ENCODE results near the gene ERF.

The ERF gene

DNA sequence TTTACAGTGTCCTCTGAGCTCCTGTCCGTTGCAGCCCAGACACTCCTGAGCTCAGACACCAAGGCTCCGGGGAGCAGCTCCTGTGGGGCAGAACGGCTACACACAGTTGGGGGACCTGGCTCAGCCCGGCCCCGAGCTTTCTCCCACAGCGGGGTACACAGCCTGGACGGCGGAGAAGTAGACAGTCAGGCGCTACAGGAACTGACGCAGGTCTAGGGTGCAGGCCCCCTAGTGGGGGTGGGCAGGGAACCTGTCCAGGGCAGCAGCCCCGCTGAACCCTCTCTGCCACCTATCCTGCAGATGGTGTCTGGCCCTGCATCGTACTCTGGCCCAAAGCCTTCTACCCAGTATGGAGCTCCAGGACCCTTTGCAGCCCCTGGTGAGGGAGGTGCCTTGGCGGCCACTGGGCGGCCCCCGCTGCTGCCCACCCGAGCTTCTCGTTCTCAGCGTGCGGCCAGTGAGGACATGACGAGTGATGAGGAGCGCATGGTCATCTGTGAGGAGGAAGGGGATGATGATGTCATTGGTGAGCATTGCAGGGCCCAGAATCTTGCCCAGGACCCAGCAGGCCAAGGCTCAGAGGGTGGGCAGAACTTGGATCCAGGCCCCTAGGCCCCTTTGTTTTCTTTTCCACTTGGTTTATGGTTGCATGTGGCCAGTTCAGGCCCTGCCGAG lies 34.1 kb upstream of the ERF start:
- H3K4me3 ChIP-seq (ENCODE audit: low read depth, low read length): no peak overlapping the region
- no peak for DNase-seq (ENCODE audit: low read depth)
- TF ChIP-seq CTCF (IDR thresholded peaks at IDR 0.05; ENCODE audit: low read depth, low read length): no peak
- TF ChIP-seq POLR2A (IDR thresholded peaks at IDR 0.05; ENCODE audit: extremely low read depth, insufficient read length): no peak
- TF ChIP-seq MYC (IDR thresholded peaks at IDR 0.05; ENCODE audit: low read depth, low read length): no peak
- TF ChIP-seq MAX (IDR thresholded peaks at IDR 0.05; ENCODE audit: low read depth, low read length): no peak

- no peak overlapping the region for H3K4me3 ChIP-seq (ENCODE audit: low read depth, low read length)
- no peak for DNase-seq (ENCODE audit: low read depth)
- no peak for TF ChIP-seq MYC (IDR thresholded peaks at IDR 0.05; ENCODE audit: low read depth, low read length)
- TF ChIP-seq MAX (IDR thresholded peaks at IDR 0.05; ENCODE audit: low read depth, low read length): no peak
Observed at GRCh38 chr19:42288387-42288786, 33.5 kb upstream of the ERF start.

DNA sequence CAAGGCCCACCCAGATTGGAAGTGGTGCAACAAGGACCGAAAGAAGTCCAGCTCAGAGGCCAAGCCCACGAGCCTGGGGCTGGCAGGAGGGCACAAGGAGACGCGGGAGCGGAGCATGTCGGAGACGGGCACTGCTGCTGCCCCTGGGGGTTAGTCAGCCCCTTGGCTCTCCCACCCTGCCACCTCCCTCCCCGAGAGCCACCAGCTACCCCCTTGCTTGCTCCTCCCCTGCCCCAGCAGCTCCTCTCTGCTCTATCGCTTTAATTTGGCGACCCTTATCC lies 32.8 kb upstream of the ERF start:
- no peak for DNase-seq (ENCODE audit: low read depth)
- no peak overlapping the region for H3K4me3 ChIP-seq (ENCODE audit: low read depth, low read length)
- TF ChIP-seq CTCF (IDR thresholded peaks at IDR 0.05; ENCODE audit: low read depth, low read length): no peak
- TF ChIP-seq MYC (IDR thresholded peaks at IDR 0.05; ENCODE audit: low read depth, low read length): no peak
- TF ChIP-seq POLR2A (IDR thresholded peaks at IDR 0.05; ENCODE audit: extremely low read depth, insufficient read length): no peak
- no peak for TF ChIP-seq MAX (IDR thresholded peaks at IDR 0.05; ENCODE audit: low read depth, low read length)

DNA sequence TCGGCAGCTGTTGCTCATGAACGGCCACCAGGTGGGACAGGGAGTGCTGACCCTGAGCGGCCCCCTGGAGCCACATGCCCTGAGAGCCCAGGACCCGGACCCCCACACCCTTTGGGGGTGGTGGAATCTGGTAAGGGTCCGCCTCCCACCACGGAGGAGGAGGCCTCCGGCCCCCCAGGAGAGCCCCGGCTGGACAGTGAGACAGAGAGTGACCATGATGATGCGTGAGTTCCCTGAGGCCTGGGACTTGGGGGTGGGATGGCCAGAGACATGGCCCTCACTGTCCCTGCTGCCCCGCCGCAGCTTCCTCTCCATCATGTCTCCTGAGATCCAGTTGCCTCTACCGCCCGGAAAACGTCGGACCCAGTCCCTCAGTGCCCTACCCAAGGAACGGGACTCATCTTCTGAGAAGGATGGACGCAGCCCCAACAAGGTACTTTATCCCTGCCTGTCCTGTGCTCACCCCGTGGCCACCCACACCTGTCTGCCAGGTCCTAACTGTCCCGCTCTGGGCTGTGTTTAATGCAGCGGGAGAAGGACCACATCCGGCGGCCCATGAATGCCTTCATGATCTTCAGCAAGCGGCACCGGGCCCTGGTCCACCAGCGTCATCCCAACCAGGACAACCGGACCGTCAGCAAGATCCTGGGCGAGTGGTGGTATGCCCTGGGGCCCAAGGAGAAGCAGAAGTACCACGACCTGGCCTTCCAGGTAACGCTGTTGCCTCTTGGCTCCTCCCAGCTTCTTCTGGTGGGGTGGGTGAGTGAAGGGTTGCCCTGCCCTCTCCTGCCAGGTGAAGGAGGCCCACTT lies 32.3 kb upstream of the ERF start:
- no peak for DNase-seq (ENCODE audit: low read depth)
- no peak overlapping the region for H3K4me3 ChIP-seq (ENCODE audit: low read depth, low read length)
- no peak for TF ChIP-seq MAX (IDR thresholded peaks at IDR 0.05; ENCODE audit: low read depth, low read length)
- no peak for TF ChIP-seq POLR2A (IDR thresholded peaks at IDR 0.05; ENCODE audit: extremely low read depth, insufficient read length)
- no peak for TF ChIP-seq MYC (IDR thresholded peaks at IDR 0.05; ENCODE audit: low read depth, low read length)
- TF ChIP-seq CTCF (IDR thresholded peaks at IDR 0.05; ENCODE audit: low read depth, low read length): no peak

DNA sequence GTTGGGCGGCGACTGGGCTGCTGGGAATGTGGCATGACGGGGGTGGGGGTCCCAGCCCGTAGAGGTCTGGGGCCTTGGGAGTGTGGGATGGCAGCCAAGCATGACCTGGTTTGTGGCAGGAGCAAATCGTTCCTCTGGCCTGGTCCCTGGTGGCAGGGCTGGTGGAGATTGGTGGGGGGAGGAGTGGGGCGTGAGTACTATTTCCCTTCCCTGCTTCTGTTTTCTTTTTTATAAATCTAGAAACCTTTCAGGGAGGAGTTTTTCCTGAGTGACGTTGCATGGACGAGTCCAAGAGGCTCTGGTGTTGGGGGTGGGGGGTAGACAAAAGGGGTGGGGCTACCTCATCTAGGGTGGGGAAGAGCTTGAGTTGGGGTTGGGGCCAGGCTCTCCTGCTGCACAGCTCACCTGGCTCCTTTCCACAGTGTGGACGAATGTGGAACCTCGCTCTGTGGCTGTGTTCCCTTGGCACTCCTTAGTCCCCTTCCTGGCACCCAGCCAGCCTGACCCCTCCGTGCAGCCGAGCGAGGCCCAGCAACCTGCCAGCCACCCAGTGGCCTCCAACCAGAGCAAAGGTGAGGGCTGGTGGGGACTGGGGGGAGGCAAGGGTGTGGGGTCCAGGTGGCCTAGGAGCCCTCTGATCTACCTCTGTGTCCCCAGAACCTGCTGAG lies 31.6 kb upstream of the ERF start:
- DNase-seq (ENCODE audit: low read depth): no peak
- H3K4me3 ChIP-seq (ENCODE audit: low read depth, low read length): no peak overlapping the region

More for the DNA sequence above, 31.6 kb upstream of the ERF start:
- TF ChIP-seq MYC (IDR thresholded peaks at IDR 0.05; ENCODE audit: low read depth, low read length): no peak
- TF ChIP-seq CTCF (IDR thresholded peaks at IDR 0.05; ENCODE audit: low read depth, low read length): no peak
- no peak for TF ChIP-seq POLR2A (IDR thresholded peaks at IDR 0.05; ENCODE audit: extremely low read depth, insufficient read length)
- TF ChIP-seq MAX (IDR thresholded peaks at IDR 0.05; ENCODE audit: low read depth, low read length): no peak
